Activated CD8-positive, alpha-beta memory T cell treated with anti-CD3 and anti-CD28 coated beads, Interleukin-2, amount 10 ng/mL, durations not matched to agents 7 days and 5 days (primary cell): ENCODE data around the gene KRT16. TPM values are rescaled to one million over a fixed set of nuclear protein-coding genes. Genes with fewer than 3 reads are reported as not detected.
"Not testable (repeated sequence)": the region's sequence is repeated elsewhere in the genome, so short reads cannot be mapped to it uniquely, and the experiment has no call there.

ENCODE experiments used
- ATAC-seq: fragments of 150-1000 bp; cut with Tn5 transposase; one replicate; pipeline ENCODE4 v1.10.0; 2021; ENCODE audit warnings: moderate library complexity
- CTCF ChIA-PET: fragments of 350-600 bp; sonication (Branson Sonifier 250); formaldehyde crosslinking; loops from one replicate; lab custom pipeline; 2021; ENCODE audit warnings: antibody characterized with exemption; lab: Charles Lee
- DNase-seq: peaks from one replicate; pipeline ENCODE4 v3.0.0-alpha.2; 2020
- H3K27ac Mint-ChIP-seq: one replicate; pipeline ENCODE4 v1.8.0; 2021; ENCODE audit warnings: mild to moderate bottlenecking, mixed read lengths
- H3K27me3 Mint-ChIP-seq: one replicate; pipeline ENCODE4 v1.8.0; 2021; ENCODE audit warnings: mixed read lengths
- H3K36me3 Mint-ChIP-seq: one replicate; pipeline ENCODE4 v1.8.0; 2021; ENCODE audit warnings: mild to moderate bottlenecking, mixed read lengths
- H3K4me1 Mint-ChIP-seq: one replicate; pipeline ENCODE4 v1.8.0; 2021; ENCODE audit warnings: mixed read lengths
- H3K4me3 Mint-ChIP-seq: one replicate; pipeline ENCODE4 v1.8.0; 2021; ENCODE audit warnings: mild to moderate bottlenecking, moderate library complexity, mixed read lengths
- H3K9me3 Mint-ChIP-seq: one replicate; pipeline ENCODE4 v1.8.0; 2022; ENCODE audit warnings: low read depth, mixed read lengths
- total RNA-seq, 2 experiments: library from RNA; stranded (reverse); gene quantifications; one replicate each; pipeline ENCODE4 v1.2.3, GENCODE V29; 2021

The KRT16 gene
- total RNA-seq = not detected

DNA sequence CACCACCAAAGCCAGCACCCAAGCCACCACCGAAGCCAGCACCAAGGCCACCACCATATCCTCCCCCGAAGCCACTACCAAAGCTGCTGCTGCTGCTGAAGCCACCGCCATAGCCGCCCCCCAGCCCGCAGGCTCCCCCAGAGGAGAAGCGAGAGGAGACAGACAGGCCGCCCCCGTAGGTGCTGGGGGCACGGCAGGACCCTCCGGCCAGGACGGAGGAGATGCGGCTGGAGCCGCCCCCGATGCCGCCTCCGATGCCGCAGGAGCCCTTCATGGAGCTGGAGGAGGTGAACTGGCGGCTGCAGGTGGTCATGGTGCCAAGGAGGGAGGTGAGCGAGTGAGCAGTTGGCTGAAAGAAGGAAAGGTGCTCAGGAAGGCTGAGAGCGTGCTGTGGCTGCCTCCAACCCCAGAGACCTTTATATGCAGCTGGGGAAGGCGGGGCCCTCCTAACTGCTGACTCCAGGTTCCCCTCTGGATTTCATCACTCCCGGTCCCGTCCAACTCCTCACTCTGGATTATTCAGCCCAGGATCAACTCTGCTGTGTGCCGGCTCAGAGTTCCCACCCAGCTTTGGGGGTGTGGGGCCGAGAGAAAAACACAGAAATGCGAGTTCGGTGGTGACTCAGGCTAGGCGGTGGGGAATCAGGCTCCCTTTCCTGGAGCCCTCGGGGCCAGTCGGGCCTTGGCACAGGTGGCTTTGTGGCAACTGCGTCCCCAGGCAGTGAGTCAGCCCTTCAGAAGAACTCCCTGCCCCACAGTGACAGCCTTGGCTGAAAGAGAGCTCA, at the start of gene KRT16:
Gene KRT16, minus strand, starts transcription at position 392 of the 785 bp plus-strand sequence. Its CDS starts 79 bp downstream, at position 313.
- H3K4me1 Mint-ChIP-seq, H3K27ac Mint-ChIP-seq, ATAC-seq, H3K9me3 Mint-ChIP-seq, H3K4me3 Mint-ChIP-seq, DNase-seq, H3K36me3 Mint-ChIP-seq: not testable (repeated sequence)
- CTCF ChIA-PET = interaction anchor here (1.2 kb wide), 1 partner anchor 36 kb away, joined by 3 read pairs; no protein-coding TSS in a partner anchor
- peaks cover 11% of the 10 kb centered on the region for H3K27me3 Mint-ChIP-seq

DNA sequence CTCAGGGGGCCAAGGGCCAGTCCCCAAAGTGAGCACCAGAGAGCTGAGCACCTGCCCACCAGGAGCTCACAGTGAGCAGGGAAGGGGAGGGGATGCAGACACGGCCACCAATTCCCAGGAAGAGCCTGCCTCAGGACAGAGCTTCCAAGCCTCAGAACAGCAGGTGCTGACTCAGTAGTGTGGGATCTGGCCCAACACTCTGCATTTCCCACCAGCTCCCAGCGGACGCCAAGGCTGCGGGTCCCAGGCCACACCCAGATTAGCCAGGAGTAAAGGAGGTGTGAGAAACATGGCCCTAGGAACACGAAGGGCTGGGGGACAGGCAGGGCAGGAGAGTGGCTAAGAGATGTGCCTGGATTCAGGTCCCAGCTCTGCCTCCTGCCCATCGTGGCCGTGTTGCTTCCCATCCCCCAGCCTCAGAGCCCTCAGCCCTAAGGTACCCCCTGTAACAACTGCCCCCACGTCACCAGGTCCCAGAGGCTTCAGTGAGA, 47.7 kb upstream of the KRT16 start:
- Mint-ChIP-seq H3K36me3 (no peaks in the 10 kb centered on the region), H3K4me3 (no peak overlapping the region), H3K9me3 (no peaks in the 10 kb centered on the region), H3K4me1 (peaks cover 3% of the 10 kb centered on the region), H3K27ac (no peak overlapping the region), H3K27me3 (peaks cover 13% of the 10 kb centered on the region)
- DNase-seq (no peak), ATAC-seq (no peak)
- CTCF ChIA-PET = interaction anchor here (0.6 to 12.7 kb wide), 7 partner anchors 10 to 1985 kb away, joined by 3 to 558 read pairs (median 3); no protein-coding TSS in a partner anchor

DNA sequence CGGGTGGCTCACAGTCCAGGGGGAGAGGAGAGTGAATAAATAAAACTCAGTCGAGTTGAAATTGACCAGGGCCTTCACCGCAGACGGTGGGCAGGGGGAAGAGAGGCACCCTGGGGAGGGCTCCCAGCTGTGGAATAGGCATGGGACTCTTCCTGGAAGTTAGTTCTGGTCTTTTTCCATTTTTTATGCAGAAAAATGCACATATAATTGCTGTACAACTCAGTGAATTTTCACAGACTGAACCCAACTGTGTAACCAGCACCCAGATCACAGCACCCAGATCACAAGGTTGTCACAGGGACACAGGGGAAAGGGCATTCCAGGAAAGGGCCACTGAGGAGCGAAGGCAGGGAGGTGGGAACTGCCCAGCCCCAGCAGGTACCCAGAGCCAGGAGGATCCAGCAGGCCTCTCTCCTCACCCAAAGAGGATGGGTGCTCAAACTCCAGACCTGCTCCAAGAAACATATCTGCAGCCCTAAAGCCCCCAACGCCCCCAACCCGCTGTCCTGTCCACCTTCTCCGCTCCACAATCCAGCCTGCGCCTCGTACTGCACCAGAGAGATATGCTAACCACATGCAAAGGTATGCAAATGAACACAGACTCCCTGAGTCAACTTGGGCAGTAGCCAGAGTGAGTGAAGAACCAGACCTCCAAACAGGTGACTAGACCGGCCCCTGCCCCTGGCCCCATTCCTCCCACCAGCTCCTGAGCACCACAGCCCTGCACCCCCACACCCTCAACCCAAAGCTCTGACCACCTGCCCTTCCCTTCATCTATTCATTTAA, 47.1 kb upstream of the KRT16 start:
- Mint-ChIP-seq H3K36me3 (no peaks in the 10 kb centered on the region), H3K27ac (no peak overlapping the region), H3K4me1 (no peaks in the 10 kb centered on the region), H3K27me3 (peaks cover 13% of the 10 kb centered on the region), H3K9me3 (no peaks in the 10 kb centered on the region), H3K4me3 (no peak overlapping the region)
- ATAC-seq (no peak), DNase-seq (no peak)
- CTCF ChIA-PET = interaction anchor here (0.6 to 12.7 kb wide), 7 partner anchors 10 to 1986 kb away, joined by 3 to 558 read pairs (median 3); no protein-coding TSS in a partner anchor

DNA sequence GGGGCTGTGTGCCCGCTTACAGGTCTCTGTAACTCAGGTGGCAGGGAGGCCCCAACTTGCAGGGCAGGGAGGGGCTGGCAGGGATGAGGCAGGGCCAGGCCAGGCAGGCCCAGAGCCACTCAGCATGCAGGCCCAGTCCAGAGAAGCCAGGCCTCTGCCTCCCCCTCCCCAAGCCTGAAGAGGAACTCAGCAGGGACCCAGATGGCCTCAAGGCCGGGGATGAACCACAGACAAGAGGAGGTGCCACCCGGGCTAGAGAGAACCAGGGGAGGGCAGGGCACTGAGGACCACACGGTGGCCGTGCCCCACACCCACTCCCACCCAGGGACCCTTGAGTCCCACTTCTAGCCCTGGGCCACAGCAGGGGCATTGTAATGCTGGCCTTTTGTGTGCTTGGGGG, 46.3 kb upstream of the KRT16 start:
- Mint-ChIP-seq H3K27me3 (peaks cover 7% of the 10 kb centered on the region), H3K4me3 (no peak overlapping the region), H3K9me3 (no peaks in the 10 kb centered on the region), H3K27ac (no peak overlapping the region), H3K36me3 (no peaks in the 10 kb centered on the region), H3K4me1 (no peaks in the 10 kb centered on the region)
- DNase-seq (no peak), ATAC-seq (no peak)
- CTCF ChIA-PET = interaction anchor here (1.2 to 3.6 kb wide), 3 partner anchors 11 to 110 kb away, joined by 3 to 16 read pairs (median 15); no protein-coding TSS in a partner anchor

- H3K27me3 Mint-ChIP-seq = no peaks in the 10 kb centered on the region
- H3K9me3 Mint-ChIP-seq = no peaks in the 10 kb centered on the region
- ATAC-seq (no peak), DNase-seq (no peak)
- H3K4me3 Mint-ChIP-seq = no peak overlapping the region
- H3K4me1 Mint-ChIP-seq = no peaks in the 10 kb centered on the region
- CTCF ChIA-PET = interaction anchor here (1.5 to 3.6 kb wide), 3 partner anchors 8 to 109 kb away, joined by 5 to 16 read pairs (median 15); no protein-coding TSS in a partner anchor
- H3K36me3 Mint-ChIP-seq = no peaks in the 10 kb centered on the region
- H3K27ac Mint-ChIP-seq = no peak overlapping the region
Observed at GRCh38 chr17:41657936-41658335, 45.4 kb upstream of the KRT16 start.

DNA sequence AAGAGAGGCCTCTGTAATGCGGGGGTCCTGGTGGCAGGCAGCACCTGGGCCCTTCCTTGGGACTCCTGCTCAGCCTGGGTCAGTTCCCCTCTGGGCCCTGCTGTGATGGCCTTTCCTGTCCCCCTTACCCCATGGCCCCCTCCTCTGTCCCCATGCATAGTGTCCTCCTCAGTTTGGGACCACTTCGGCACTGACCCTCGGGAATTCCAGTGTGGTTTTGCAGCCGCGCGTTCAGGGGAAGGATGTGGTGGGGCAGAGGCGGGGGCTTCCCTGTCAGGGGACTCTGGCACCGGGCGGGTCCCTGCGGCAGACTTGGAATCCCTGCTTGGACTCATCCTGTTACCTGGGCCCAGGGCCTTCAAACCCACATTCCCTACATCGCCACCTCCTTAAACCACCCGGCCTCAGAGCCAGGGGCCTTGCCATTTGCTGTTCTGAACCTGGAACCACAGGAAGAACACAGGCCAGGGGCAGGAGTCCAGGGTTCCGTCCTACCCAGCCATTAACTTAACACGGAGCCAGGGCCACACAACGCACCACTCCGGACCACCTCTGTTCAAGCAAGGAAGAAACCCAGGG, 44.7 kb upstream of the KRT16 start:
- DNase-seq (no peak), ATAC-seq (no peak)
- Mint-ChIP-seq H3K36me3 (no peaks in the 10 kb centered on the region), H3K27me3 (no peaks in the 10 kb centered on the region), H3K9me3 (no peaks in the 10 kb centered on the region), H3K4me3 (no peak overlapping the region), H3K27ac (no peak overlapping the region), H3K4me1 (no peaks in the 10 kb centered on the region)
- CTCF ChIA-PET = interaction anchor here (1.5 to 3.6 kb wide), 3 partner anchors 9 to 108 kb away, joined by 5 to 16 read pairs (median 15); no protein-coding TSS in a partner anchor

- no peaks in the 10 kb centered on the region for H3K4me1 Mint-ChIP-seq
- ATAC-seq (no peak), DNase-seq (no peak)
- H3K27me3 Mint-ChIP-seq = no peaks in the 10 kb centered on the region
- H3K9me3 Mint-ChIP-seq = no peaks in the 10 kb centered on the region
- H3K36me3 Mint-ChIP-seq = no peaks in the 10 kb centered on the region
- H3K27ac Mint-ChIP-seq = no peak overlapping the region
- CTCF ChIA-PET = interaction anchor here (0.6 to 3.6 kb wide), 2 partner anchors 17 to 107 kb away, joined by 3 to 15 read pairs; no protein-coding TSS in a partner anchor
- no peak overlapping the region for H3K4me3 Mint-ChIP-seq
Observed at GRCh38 chr17:41656249-41657023, 43.9 kb upstream of the KRT16 start.

GRCh38 chr17:41655611-41656111, 43.1 kb upstream of the KRT16 start:
- ATAC-seq = no peak
- DNase-seq = no peak
- H3K9me3 Mint-ChIP-seq = no peaks in the 10 kb centered on the region
- no peaks in the 10 kb centered on the region for H3K27me3 Mint-ChIP-seq
- H3K36me3 Mint-ChIP-seq = no peaks in the 10 kb centered on the region
- H3K4me1 Mint-ChIP-seq = no peaks in the 10 kb centered on the region
- H3K4me3 Mint-ChIP-seq = no peak overlapping the region
- CTCF ChIA-PET = interaction anchor here (0.6 to 3.6 kb wide), 2 partner anchors 18 to 106 kb away, joined by 3 to 15 read pairs; no protein-coding TSS in a partner anchor
- H3K27ac Mint-ChIP-seq = no peak overlapping the region

- H3K4me1 Mint-ChIP-seq = no peaks in the 10 kb centered on the region
- DNase-seq (no peak), ATAC-seq (no peak)
- H3K9me3 Mint-ChIP-seq = no peaks in the 10 kb centered on the region
- no peak overlapping the region for H3K4me3 Mint-ChIP-seq
- CTCF ChIA-PET = interaction anchor here (1.7 to 15.9 kb wide), 4 partner anchors 10 to 106 kb away, joined by 5 to 558 read pairs (median 13); no protein-coding TSS in a partner anchor
- H3K36me3 Mint-ChIP-seq = no peaks in the 10 kb centered on the region
- no peaks in the 10 kb centered on the region for H3K27me3 Mint-ChIP-seq
- no peak overlapping the region for H3K27ac Mint-ChIP-seq
Observed at GRCh38 chr17:41654678-41655607, 42.4 kb upstream of the KRT16 start.

DNA sequence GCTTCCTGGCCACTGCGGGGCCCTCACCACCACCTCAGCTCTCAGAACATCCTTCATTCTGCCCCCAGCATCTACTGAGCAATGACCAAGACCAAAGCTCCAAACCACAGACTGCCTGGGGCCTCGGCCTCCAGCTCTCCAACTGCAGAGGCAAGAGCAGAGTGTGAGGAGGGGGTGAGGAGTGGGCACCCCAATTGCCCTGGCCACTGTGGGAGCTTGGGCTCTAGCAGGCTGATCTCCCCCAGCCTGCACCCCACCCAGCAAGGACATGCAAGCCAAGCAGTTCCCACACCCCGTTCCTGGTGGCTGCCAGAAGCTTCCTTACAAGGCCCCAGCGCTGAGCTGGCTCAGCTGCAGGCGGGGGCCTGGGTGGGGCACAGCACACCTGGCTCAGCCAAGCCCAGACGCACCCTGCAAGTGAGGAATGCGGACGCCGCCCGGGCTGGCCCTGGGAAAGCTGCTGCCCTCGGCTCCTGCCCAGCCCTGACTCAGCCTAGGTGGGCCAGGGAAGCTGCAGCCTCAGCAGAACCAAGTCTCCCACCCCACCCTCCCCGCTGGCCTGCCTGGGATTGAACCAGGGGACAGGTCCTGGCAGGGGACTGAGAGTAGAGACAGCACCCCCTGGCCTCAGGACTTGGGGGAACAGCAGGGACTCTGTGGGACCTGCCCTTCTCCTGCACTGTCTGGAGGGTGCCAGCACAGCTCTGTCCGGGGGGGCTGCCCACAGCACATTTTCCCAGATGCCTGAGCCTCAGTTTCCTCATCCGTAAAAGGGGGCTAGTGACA, 41.5 kb upstream of the KRT16 start:
- Mint-ChIP-seq H3K36me3 (no peaks in the 10 kb centered on the region), H3K4me3 (no peak overlapping the region), H3K27me3 (no peaks in the 10 kb centered on the region), H3K9me3 (no peaks in the 10 kb centered on the region), H3K27ac (no peak overlapping the region), H3K4me1 (no peaks in the 10 kb centered on the region)
- no peak for DNase-seq
- CTCF ChIA-PET = interaction anchor here (1.0 to 15.9 kb wide), 5 partner anchors 9 to 105 kb away, joined by 3 to 558 read pairs (median 5); no protein-coding TSS in a partner anchor
- ATAC-seq = no peak

- Mint-ChIP-seq H3K4me1 (peaks cover 3% of the 10 kb centered on the region), H3K36me3 (no peaks in the 10 kb centered on the region), H3K27me3 (no peaks in the 10 kb centered on the region), H3K4me3 (no peak overlapping the region), H3K9me3 (no peaks in the 10 kb centered on the region), H3K27ac (no peak overlapping the region)
- CTCF ChIA-PET = interaction anchor here (1.0 to 15.9 kb wide), 6 partner anchors 9 to 104 kb away, joined by 3 to 558 read pairs (median 4); no protein-coding TSS in a partner anchor
- ATAC-seq (no peak), DNase-seq (no peak)
Observed at GRCh38 chr17:41653421-41653820, 40.9 kb upstream of the KRT16 start.
